Cardiac muscle cell (in vitro differentiated cells and primary cell): ENCODE results near the gene COL9A3. TPM values are rescaled to one million over a fixed set of nuclear protein-coding genes. Genes with fewer than 3 reads are reported as not detected.
A peak's percentile ranks its signal among the peaks of the same experiment; 100 is the strongest.

Experiments
- DNase-seq, 2 donors: peaks; one replicate each; pipeline versions ENCODE4 v3.0.0 to v3.0.0-alpha.2; 2010 to 2017; ENCODE audit warnings: low read depth in 1 of 2, low spot score in 1 of 2
- H3K27ac ChIP-seq: fragments of 200-600 bp; sonication (generic); 2 replicates; pipeline ENCODE4 v1.5.1; 2016
- H3K27me3 ChIP-seq: fragments of 200-600 bp; sonication (generic); 2 replicates; pipeline ENCODE4 v1.6.0; 2016; ENCODE audit warnings: control low read depth
- H3K36me3 ChIP-seq: fragments of 200-600 bp; sonication (generic); 2 replicates; pipeline ENCODE4 v1.5.1; 2016; ENCODE audit warnings: control low read depth
- H3K4me1 ChIP-seq: fragments of 200-600 bp; sonication (generic); 2 replicates; pipeline ENCODE4 v1.8.1; 2017; ENCODE audit warnings: low read depth, mild to moderate bottlenecking, mixed run types
- H3K4me3 ChIP-seq: fragments of 200-600 bp; sonication (generic); 2 replicates; pipeline ENCODE4 v1.5.1; 2016; ENCODE audit warnings: mild to moderate bottlenecking
- H3K9me3 ChIP-seq: fragments of 200-600 bp; sonication (generic); 2 replicates; pipeline ENCODE4 v1.5.1; 2017; ENCODE audit warnings: low read depth, mild to moderate bottlenecking, control low read depth
- polyA plus RNA-seq: library from polyadenylated mRNA; unstranded; fragments of >200 nt; fragmentation: Nextera tagmentation; extraction: Ambion mirVana; gene quantifications from 2 replicates; pipeline ENCODE4 v1.2.1, GENCODE V29; 2016
- total RNA-seq: library from RNA; depleted of rRNA; stranded (reverse); fragments of >200 nt; gene quantifications from 2 replicates; pipeline ENCODE4 v1.2.3, GENCODE V29; 2016
- TF ChIP-seq, protein P1 (sequence below): IDR thresholded peaks from 2 replicates; pipeline ENCODE4 v1.5.1; 2012; ENCODE audit warnings: low read depth, mild to moderate bottlenecking, low read length

The COL9A3 gene
- total and polyA plus RNA-seq, 2 experiments from 2014 or later = 6.4 to 10.3 TPM

- H3K4me3 ChIP-seq = no peak overlapping the region
- DNase-seq = no peak
- TF ChIP-seq, protein P1, sequence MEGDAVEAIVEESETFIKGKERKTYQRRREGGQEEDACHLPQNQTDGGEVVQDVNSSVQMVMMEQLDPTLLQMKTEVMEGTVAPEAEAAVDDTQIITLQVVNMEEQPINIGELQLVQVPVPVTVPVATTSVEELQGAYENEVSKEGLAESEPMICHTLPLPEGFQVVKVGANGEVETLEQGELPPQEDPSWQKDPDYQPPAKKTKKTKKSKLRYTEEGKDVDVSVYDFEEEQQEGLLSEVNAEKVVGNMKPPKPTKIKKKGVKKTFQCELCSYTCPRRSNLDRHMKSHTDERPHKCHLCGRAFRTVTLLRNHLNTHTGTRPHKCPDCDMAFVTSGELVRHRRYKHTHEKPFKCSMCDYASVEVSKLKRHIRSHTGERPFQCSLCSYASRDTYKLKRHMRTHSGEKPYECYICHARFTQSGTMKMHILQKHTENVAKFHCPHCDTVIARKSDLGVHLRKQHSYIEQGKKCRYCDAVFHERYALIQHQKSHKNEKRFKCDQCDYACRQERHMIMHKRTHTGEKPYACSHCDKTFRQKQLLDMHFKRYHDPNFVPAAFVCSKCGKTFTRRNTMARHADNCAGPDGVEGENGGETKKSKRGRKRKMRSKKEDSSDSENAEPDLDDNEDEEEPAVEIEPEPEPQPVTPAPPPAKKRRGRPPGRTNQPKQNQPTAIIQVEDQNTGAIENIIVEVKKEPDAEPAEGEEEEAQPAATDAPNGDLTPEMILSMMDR = no peak
- H3K36me3 ChIP-seq = peaks cover 14% of the 10 kb centered on the region
- no peak overlapping the region for H3K27ac ChIP-seq
- peaks cover 3% of the 10 kb centered on the region for H3K4me1 ChIP-seq
- no peaks in the 10 kb centered on the region for H3K9me3 ChIP-seq
- H3K27me3 ChIP-seq = peaks cover 26% of the 10 kb centered on the region
These were observed 2.2 kb upstream of the COL9A3 start for GRCh38 chr20:62814709-62815065.

DNA sequence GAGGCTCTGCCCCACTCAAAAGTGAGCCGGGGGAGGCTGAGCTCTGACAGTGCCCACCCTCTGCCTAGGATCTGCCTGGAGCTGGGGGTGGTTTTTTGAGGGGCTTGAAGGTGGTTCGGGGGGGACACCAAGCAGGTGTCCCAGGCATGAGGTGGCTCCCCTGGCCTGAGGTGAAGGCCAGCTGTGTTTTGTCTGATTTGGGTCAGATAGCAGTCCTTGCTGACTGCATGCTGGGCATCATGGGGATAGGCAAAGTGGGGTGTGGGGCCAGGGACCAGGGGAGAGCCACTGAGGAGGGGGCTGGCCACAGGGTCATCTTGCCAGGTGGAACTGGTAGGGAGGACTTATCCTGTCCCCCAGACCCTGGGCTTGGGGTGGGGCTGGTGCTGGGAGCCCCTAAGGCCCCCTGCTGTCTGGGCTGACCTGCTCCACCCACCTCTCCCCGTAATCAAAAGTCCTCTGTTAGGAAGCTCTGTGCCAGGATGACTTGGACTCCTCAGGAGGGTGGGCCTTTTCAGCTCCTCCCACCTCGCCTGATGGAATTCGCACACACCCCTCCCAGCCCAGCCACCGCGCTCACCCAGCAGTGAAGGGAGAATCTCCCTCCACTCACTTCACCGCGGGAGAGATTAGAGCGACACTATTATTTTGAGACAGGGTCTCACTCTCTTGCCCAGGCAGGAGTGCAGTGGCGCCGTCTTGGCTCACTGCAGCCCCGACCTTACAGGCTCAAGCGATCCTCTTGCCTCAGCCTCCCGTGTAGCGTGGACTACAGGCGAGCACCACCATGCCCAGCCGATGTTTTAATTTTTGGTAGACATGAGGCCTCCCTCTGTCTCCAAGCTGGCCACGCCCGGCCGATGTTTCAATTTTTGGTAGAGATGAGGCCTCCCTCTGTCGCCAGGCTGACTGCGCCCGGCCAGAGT lies 1.5 kb upstream of the COL9A3 start:
- H3K27me3 ChIP-seq = peaks cover 26% of the 10 kb centered on the region
- no peaks in the 10 kb centered on the region for H3K9me3 ChIP-seq
- H3K27ac ChIP-seq = no peak overlapping the region
- TF ChIP-seq, protein P1 = no peak
- H3K4me1 ChIP-seq = peaks cover 3% of the 10 kb centered on the region
- DNase-seq = peak; percentile 44 to 68
- H3K4me3 ChIP-seq = no peak overlapping the region
- H3K36me3 ChIP-seq = peaks cover 7% of the 10 kb centered on the region

DNA sequence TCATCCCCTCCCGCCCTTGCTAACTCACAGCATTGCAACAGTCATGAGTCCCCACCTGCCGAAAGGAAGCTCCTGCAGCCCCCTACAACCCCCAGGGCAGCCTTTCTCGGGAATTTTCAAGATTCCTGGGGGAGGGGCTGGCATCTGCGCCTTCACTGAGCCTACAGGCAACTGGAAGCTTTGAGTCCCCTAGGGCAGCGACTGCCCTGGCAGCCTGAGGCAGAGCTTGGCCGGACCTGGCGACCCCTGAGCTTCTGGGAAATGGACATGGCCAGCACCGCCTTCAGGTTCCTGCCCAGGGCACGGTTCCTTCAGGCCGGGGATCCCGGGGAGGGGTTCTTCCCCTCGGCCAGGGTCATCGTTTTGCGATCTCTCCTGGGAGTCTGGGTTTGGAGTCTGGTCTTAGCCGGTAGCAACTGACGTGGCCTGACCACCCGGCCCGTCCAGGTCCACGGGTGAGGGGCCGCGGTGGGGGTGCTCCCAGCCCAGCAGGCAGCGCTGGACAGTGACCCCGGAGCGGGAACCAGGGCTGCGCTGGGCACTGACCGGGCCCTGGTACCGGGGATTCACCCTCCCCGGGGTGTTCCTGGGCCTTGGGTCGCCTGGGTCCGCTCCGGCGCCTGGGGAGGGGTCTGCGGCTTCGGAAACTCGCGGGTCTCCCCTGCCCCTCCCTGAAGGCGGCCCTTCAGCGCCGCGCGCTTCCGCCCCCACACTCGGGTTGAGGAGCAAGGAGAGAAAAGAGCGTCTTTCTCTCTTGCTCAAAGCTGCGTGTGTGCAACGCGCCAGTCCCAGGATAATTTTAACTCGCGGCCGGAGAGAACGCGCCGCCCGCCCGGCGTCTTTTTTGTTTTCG lies 593 bp upstream of the COL9A3 start:
- H3K36me3 ChIP-seq = peaks cover 4% of the 10 kb centered on the region
- TF ChIP-seq, protein P1 = no peak
- peak in 1 of 2 donors; percentile 46 for DNase-seq
- peaks cover 26% of the 10 kb centered on the region for H3K27me3 ChIP-seq
- no peak overlapping the region for H3K27ac ChIP-seq
- peaks cover 3% of the 10 kb centered on the region for H3K4me1 ChIP-seq
- peak overlapping the region; percentile 24 for H3K4me3 ChIP-seq
- no peaks in the 10 kb centered on the region for H3K9me3 ChIP-seq

DNA sequence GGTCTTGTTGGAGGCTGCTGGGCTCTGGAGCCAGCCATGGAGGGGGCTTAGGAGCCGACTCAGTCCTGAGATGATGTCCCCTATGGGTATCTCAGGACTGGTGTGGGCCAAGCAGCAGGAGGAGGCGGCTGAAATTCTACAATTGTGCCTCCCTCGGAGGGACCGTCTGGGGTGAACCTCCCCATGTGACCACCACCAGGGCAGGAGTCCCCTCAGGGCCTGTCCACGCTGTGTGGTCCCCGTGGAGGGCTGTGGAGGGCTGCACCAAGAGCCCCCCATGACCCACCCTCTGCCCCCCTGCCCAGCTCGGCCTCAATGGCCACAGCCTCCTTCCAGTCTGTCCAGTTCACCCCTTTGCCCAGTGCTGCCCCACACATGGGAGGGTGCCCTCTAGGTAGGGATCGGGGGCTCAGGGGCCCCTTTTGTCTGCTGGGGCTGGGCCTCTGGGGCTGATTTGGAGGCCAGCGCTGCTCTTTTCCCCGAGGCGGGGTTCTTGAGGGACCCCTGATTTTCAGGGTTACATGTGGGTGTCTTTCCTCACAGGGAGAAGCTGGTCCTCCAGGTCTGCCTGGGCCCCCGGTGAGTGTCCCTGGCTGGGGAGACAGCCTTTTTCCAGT lies 1.2 kb downstream of the COL9A3 start:
- no peaks in the 10 kb centered on the region for H3K9me3 ChIP-seq
- H3K27ac ChIP-seq = no peak overlapping the region
- no peaks in the 10 kb centered on the region for H3K36me3 ChIP-seq
- H3K27me3 ChIP-seq = peaks cover 26% of the 10 kb centered on the region
- peaks cover 3% of the 10 kb centered on the region for H3K4me1 ChIP-seq
- DNase-seq = no peak
- no peak overlapping the region for H3K4me3 ChIP-seq
- TF ChIP-seq, protein P1 = no peak

GRCh38 chr20:62818592-62819493 lies 2.0 kb downstream of the COL9A3 start:
- Histone ChIP-seq H3K4me3 (no peak overlapping the region), H3K9me3 (no peaks in the 10 kb centered on the region), H3K4me1 (peaks cover 7% of the 10 kb centered on the region), H3K27ac (no peak overlapping the region), H3K36me3 (no peaks in the 10 kb centered on the region), H3K27me3 (peaks cover 26% of the 10 kb centered on the region)
- peak; percentile 57 to 86 for DNase-seq
- TF ChIP-seq, protein P1 = no peak
